H9 (cell line): ENCODE results near the gene PRSS50. TPM values are rescaled to one million over a fixed set of nuclear protein-coding genes. Genes with fewer than 3 reads are reported as not detected.

ENCODE experiments used
- DNase-seq: peaks from one replicate; pipeline ENCODE4 v3.0.0-alpha.2; 2017
- H2AFZ ChIP-seq: one replicate; pipeline ENCODE4 v1.6.1; 2013; ENCODE audit warnings: mild to moderate bottlenecking, low read length, control low read depth, moderate library complexity
- H2AK5ac ChIP-seq: 2 replicates; pipeline ENCODE4 v1.6.1; 2013; ENCODE audit warnings: low read length, control low read depth, mixed read lengths; ENCODE audit not compliant: insufficient read length
- H2BK120ac ChIP-seq: one replicate; pipeline ENCODE4 v1.6.1; 2013; ENCODE audit warnings: low read depth, mild to moderate bottlenecking, low read length, control low read depth, inconsistent platforms; ENCODE audit not compliant: poor library complexity, severe bottlenecking
- H2BK12ac ChIP-seq: 2 replicates; pipeline ENCODE4 v1.6.1; 2013; ENCODE audit warnings: low read length, control low read depth, mixed read lengths, low read depth; ENCODE audit not compliant: insufficient read length
- H2BK15ac ChIP-seq: 2 replicates; pipeline ENCODE4 v1.6.1; 2013; ENCODE audit warnings: low read depth, low read length, control low read depth
- H2BK20ac ChIP-seq: one replicate; pipeline ENCODE4 v1.6.1; 2013; ENCODE audit warnings: low read depth, mild to moderate bottlenecking, low read length, control low read depth, inconsistent platforms; ENCODE audit not compliant: poor library complexity, severe bottlenecking
- H2BK5ac ChIP-seq: 2 replicates; pipeline ENCODE4 v1.6.1; 2013; ENCODE audit warnings: low read length, control low read depth, mixed read lengths; ENCODE audit not compliant: insufficient read length
- H3K14ac ChIP-seq: 2 replicates; pipeline ENCODE4 v1.6.1; 2013; ENCODE audit warnings: low read length, control low read depth; ENCODE audit not compliant: insufficient read depth
- H3K18ac ChIP-seq: 2 replicates; pipeline ENCODE4 v1.6.1; 2013; ENCODE audit warnings: low read depth, mild to moderate bottlenecking, mixed read lengths, low read length, control low read depth; ENCODE audit not compliant: insufficient read length
- H3K23ac ChIP-seq: 2 replicates; pipeline ENCODE4 v1.6.1; 2013; ENCODE audit warnings: low read length, control low read depth, mixed read lengths, low read depth; ENCODE audit not compliant: insufficient read length
- H3K23me2 ChIP-seq: 2 replicates; pipeline ENCODE4 v1.6.1; 2013; ENCODE audit warnings: low read depth, mild to moderate bottlenecking, mixed read lengths, low read length, control low read depth; ENCODE audit not compliant: insufficient read length, poor library complexity, severe bottlenecking
- H3K27ac ChIP-seq: 2 replicates; pipeline ENCODE4 v1.5.1; 2013; ENCODE audit warnings: low read length, control low read depth, mixed read lengths, low read depth; ENCODE audit not compliant: insufficient read length
- H3K27me3 ChIP-seq: 2 replicates; pipeline ENCODE4 v1.6.1; 2013; ENCODE audit warnings: low read length, control low read depth, inconsistent platforms; ENCODE audit not compliant: insufficient read depth
- H3K4ac ChIP-seq: 2 replicates; pipeline ENCODE4 v1.6.1; 2013; ENCODE audit warnings: low read depth, mild to moderate bottlenecking, control low read depth, inconsistent platforms, low read length, moderate library complexity
- H3K4me1 ChIP-seq: 2 replicates; pipeline ENCODE4 v1.6.1; 2013; ENCODE audit warnings: low read length, control low read depth, inconsistent platforms; ENCODE audit not compliant: insufficient read depth
- H3K4me2 ChIP-seq: 2 replicates; pipeline ENCODE4 v1.6.1; 2013; ENCODE audit warnings: low read length, control low read depth, mixed read lengths; ENCODE audit not compliant: insufficient read length, insufficient read depth
- H3K56ac ChIP-seq: 2 replicates; pipeline ENCODE4 v1.6.1; 2013; ENCODE audit warnings: low read depth, mild to moderate bottlenecking, mixed read lengths, low read length, control low read depth; ENCODE audit not compliant: insufficient read length
- H3K79me1 ChIP-seq: 2 replicates; pipeline ENCODE4 v1.6.1; 2013; ENCODE audit warnings: low read depth, mild to moderate bottlenecking, moderate library complexity, low read length, control low read depth, inconsistent platforms; ENCODE audit not compliant: insufficient read depth, poor library complexity, severe bottlenecking
- H3K79me2 ChIP-seq: 2 replicates; pipeline ENCODE4 v1.6.1; 2013; ENCODE audit warnings: low read length, control low read depth, inconsistent platforms; ENCODE audit not compliant: insufficient read depth
- H3K9ac ChIP-seq: 2 replicates; pipeline ENCODE4 v1.6.1; 2013; ENCODE audit warnings: low read length, control low read depth, mixed read lengths; ENCODE audit not compliant: insufficient read length; ENCODE audit errors: extremely low read depth
- H3K9me3 ChIP-seq: one replicate; pipeline ENCODE4 v1.6.1; 2013; ENCODE audit warnings: low read depth, low read length, inconsistent platforms; ENCODE audit not compliant: control insufficient read depth
- H3T11ph ChIP-seq: one replicate; pipeline ENCODE4 v1.6.1; 2013; ENCODE audit warnings: mild to moderate bottlenecking, low read length, control low read depth, inconsistent platforms
- H4K20me1 ChIP-seq: one replicate; pipeline ENCODE4 v1.6.1; 2013; ENCODE audit not compliant: control insufficient read depth, insufficient read length, insufficient read depth
- H4K5ac ChIP-seq: 2 replicates; pipeline ENCODE4 v1.6.1; 2013; ENCODE audit warnings: low read depth, mild to moderate bottlenecking, mixed read lengths, low read length, control low read depth; ENCODE audit not compliant: insufficient read length
- H4K8ac ChIP-seq: replicated peaks from 2 replicates; pipeline ENCODE4 v1.6.1; 2013; ENCODE audit warnings: low read length, control low read depth, mixed read lengths, low read depth; ENCODE audit not compliant: insufficient read length
- H4K91ac ChIP-seq: 2 replicates; pipeline ENCODE4 v1.6.1; 2013; ENCODE audit warnings: low read depth, mild to moderate bottlenecking, moderate library complexity, mixed read lengths, low read length, control low read depth; ENCODE audit not compliant: insufficient read length
- H3K27ac Mint-ChIP-seq, 3 experiments: 2 replicates in 2 of 3; 3 replicates in 1 of 3; pipeline ENCODE4 v1.8.0; 2020 to 2021; ENCODE audit warnings: mixed read lengths in 3 of 3, mild to moderate bottlenecking in 1 of 3, moderate library complexity in 1 of 3
- H3K27me3 Mint-ChIP-seq: 2 replicates; pipeline ENCODE4 v1.8.0; 2021; ENCODE audit warnings: low read depth, mild to moderate bottlenecking, moderate library complexity, mixed read lengths
- H3K36me3 Mint-ChIP-seq, 3 experiments: 2 replicates in 2 of 3; 3 replicates in 1 of 3; pipeline ENCODE4 v1.8.0; 2020 to 2021; ENCODE audit warnings: low read depth in 3 of 3, mixed read lengths in 3 of 3; ENCODE audit not compliant: insufficient read depth in 1 of 3
- H3K4me1 Mint-ChIP-seq, 2 experiments: 2 replicates each; pipeline ENCODE4 v1.8.0; 2020; ENCODE audit warnings: mixed read lengths in 2 of 2
- H3K4me3 Mint-ChIP-seq, 2 experiments: 2 replicates in 1 of 2; 3 replicates in 1 of 2; pipeline ENCODE4 v1.8.0; 2020 to 2021; ENCODE audit warnings: mild to moderate bottlenecking in 2 of 2, mixed read lengths in 2 of 2, moderate library complexity in 1 of 2
- H3K9me3 Mint-ChIP-seq, 2 experiments: 2 replicates in 1 of 2; 3 replicates in 1 of 2; pipeline ENCODE4 v1.8.0; 2020; ENCODE audit warnings: mild to moderate bottlenecking in 2 of 2, mixed read lengths in 2 of 2, moderate library complexity in 1 of 2
- WGBS: extraction: QIAGEN DNeasy Blood & Tissue Kit; methylation state at CpG from one replicate; pipeline ENCODE4 v1.1.7; 2013; ENCODE audit warnings: missing lambda C conversion rate, low lambda C conversion rate, mixed read lengths; ENCODE audit not compliant: insufficient read length; ENCODE audit errors: extremely low coverage; 5-methylcytosine and 5-hydroxymethylcytosine counted together
- total RNA-seq: library from RNA; stranded (reverse); gene quantifications from 2 replicates; pipeline ENCODE4 v1.2.1, GENCODE V29; 2021
- TF ChIP-seq, protein P1 (sequence below): fragments of 200-600 bp; sonication (generic); conservative IDR thresholded peaks from 3 replicates; pipeline ENCODE4 v1.8.0; 2021; ENCODE audit warnings: antibody characterized with exemption, mild to moderate bottlenecking

PRSS50 gene
- total RNA-seq, 1 experiment from 2014 or later: 0.24 TPM

- Histone ChIP-seq H3K23ac (no peak overlapping the region), H3K9ac (no peak overlapping the region), H3K4me1 (no peaks in the 10 kb centered on the region; the same call in 1 of the 2 replicates), H2BK120ac (no peak overlapping the region), H3K18ac (no peak overlapping the region), H2BK15ac (no peak overlapping the region), H2AK5ac (no peak overlapping the region), H2BK12ac (no peak overlapping the region), H3K56ac (no peak overlapping the region), H3K79me2 (no peaks in the 10 kb centered on the region), H3T11ph (no peak overlapping the region), H2BK5ac (no peak overlapping the region), H4K91ac (no peak overlapping the region), H3K4me2 (peak overlapping the region; percentile 65), H4K8ac (no peak overlapping the region), H3K23me2 (peaks cover 8% of the 10 kb centered on the region), H3K79me1 (no peaks in the 10 kb centered on the region), H4K5ac (no peak overlapping the region), H3K27ac (no peak overlapping the region), H3K4ac (no peak overlapping the region), H4K20me1 (no peaks in the 10 kb centered on the region), H3K27me3 (peaks cover 4% of the 10 kb centered on the region; the same call in 1 of the 2 replicates), H3K14ac (no peak overlapping the region), H2AFZ (no peak overlapping the region), H2BK20ac (no peak overlapping the region), H3K9me3 (no peaks in the 10 kb centered on the region)
- Mint-ChIP-seq H3K4me3 (peak overlapping the region; percentile 66 to 82), H3K9me3 (no peaks in the 10 kb centered on the region), H3K36me3 (no peaks in the 10 kb centered on the region; a peak in 1 of 7 replicates), H3K27ac (no peak overlapping the region; a peak in 1 of 7 replicates), H3K4me1 (peaks cover 14 to 17% of the 10 kb centered on the region in 2 experiments), H3K27me3 (peaks cover 33% of the 10 kb centered on the region)
- TF ChIP-seq, protein P1, sequence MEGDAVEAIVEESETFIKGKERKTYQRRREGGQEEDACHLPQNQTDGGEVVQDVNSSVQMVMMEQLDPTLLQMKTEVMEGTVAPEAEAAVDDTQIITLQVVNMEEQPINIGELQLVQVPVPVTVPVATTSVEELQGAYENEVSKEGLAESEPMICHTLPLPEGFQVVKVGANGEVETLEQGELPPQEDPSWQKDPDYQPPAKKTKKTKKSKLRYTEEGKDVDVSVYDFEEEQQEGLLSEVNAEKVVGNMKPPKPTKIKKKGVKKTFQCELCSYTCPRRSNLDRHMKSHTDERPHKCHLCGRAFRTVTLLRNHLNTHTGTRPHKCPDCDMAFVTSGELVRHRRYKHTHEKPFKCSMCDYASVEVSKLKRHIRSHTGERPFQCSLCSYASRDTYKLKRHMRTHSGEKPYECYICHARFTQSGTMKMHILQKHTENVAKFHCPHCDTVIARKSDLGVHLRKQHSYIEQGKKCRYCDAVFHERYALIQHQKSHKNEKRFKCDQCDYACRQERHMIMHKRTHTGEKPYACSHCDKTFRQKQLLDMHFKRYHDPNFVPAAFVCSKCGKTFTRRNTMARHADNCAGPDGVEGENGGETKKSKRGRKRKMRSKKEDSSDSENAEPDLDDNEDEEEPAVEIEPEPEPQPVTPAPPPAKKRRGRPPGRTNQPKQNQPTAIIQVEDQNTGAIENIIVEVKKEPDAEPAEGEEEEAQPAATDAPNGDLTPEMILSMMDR: no peak
- WGBS: no CpG with 5 or more reads among the region's 11 CpGs
- DNase-seq: peak; percentile 81
Measured at GRCh38 chr3:46692566-46692990, 25.1 kb downstream of the PRSS50 start.
